HG03095 (cell line): ENCODE measurements around the gene CDCA5.
"Not testable (repeated sequence)": the region's sequence is repeated elsewhere in the genome, so short reads cannot be mapped to it uniquely, and the experiment has no call there.

ENCODE experiments used
- ATAC-seq: cut with Tn5 transposase; IDR thresholded peaks from one replicate; pipeline ENCODE4 v1.9.1; 2021; ENCODE audit warnings: moderate library complexity; ENCODE audit not compliant: unreplicated experiment

The CDCA5 gene

GRCh38 chr11:65119670-65119995 lies 35.8 kb upstream of the CDCA5 start:
- no peak for ATAC-seq

GRCh38 chr11:65118891-65119669 lies 35.2 kb upstream of the CDCA5 start:
- ATAC-seq: not testable (repeated sequence)

- no peak for ATAC-seq
These were observed 34.4 kb upstream of the CDCA5 start for GRCh38 chr11:65118097-65118837.

- peak; percentile 46 for ATAC-seq
These were observed 33.6 kb upstream of the CDCA5 start, which contains the start of gene ZNHIT2 for GRCh38 chr11:65117206-65118096. Gene ZNHIT2, minus strand, starts transcription at chr11:65117701. Its CDS starts 48 bp downstream, at chr11:65117653.

- no peak for ATAC-seq
These were observed 32.7 kb upstream of the CDCA5 start for GRCh38 chr11:65116370-65117205.

- no peak for ATAC-seq
These were observed 31.7 kb upstream of the CDCA5 start for GRCh38 chr11:65115361-65116082.

GRCh38 chr11:65114538-65115171 lies 30.8 kb upstream of the CDCA5 start:
- no peak for ATAC-seq

GRCh38 chr11:65113839-65114238 lies 30.0 kb upstream of the CDCA5 start:
- no peak for ATAC-seq

- ATAC-seq: no peak
These were observed 29.5 kb upstream of the CDCA5 start for GRCh38 chr11:65113361-65113756.

- ATAC-seq: no peak
These were observed 28.9 kb upstream of the CDCA5 start for GRCh38 chr11:65112546-65113360.

- ATAC-seq: peak; percentile 51
These were observed 28.1 kb upstream of the CDCA5 start, which contains the start of gene TM7SF2 for GRCh38 chr11:65111744-65112545. Gene TM7SF2, plus strand, starts transcription at chr11:65111872. Its CDS starts 144 bp downstream, at chr11:65112016.

GRCh38 chr11:65111159-65111743 lies 27.4 kb upstream of the CDCA5 start:
- ATAC-seq: no peak

- ATAC-seq: no peak
These were observed 26.6 kb upstream of the CDCA5 start for GRCh38 chr11:65110354-65110861.

- no peak for ATAC-seq
These were observed 25.7 kb upstream of the CDCA5 start for GRCh38 chr11:65109231-65110198.

GRCh38 chr11:65108469-65109123 lies 24.8 kb upstream of the CDCA5 start:
- no peak for ATAC-seq
